ENCODE measurements around the gene WDR11.
A peak's percentile ranks its signal among the peaks of the same experiment; 100 is the strongest.
"Not testable (repeated sequence)": the region's sequence is repeated elsewhere in the genome, so short reads cannot be mapped to it uniquely, and the experiment has no call there.

Gene WDR11

DNA sequence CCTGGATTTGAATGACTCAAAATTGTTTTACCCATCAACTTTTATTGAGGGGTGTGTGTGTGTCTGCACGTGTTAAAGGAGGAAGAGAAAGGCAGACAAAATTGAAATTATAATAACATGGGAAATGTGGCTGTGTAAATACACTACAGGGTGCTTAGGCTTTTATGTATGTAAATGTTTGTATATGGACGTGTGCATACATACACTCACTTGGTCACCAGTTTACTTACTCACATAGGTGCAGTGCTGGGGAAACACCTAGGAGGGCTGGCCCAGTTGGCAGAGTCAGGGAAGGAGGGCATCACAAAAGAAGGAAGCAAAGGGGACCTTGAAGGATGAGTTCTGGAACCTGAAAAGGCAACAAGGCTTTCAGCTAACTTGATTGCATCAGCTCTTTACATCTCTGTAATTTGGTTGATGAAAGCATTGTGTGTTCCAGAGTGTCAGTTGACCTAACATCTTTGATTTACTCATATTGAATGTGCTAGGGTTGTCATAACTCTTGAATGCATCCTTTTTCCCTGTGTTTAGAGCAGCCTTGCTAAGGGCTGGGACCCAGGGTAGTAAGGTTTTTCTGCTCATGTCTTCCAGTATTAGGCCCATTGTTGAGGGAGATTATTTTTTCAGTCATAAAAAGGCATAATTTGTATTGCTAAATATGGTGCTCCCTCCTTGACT is 10.2 kb downstream of the WDR11 start:
- no peak for DNase-seq

DNA sequence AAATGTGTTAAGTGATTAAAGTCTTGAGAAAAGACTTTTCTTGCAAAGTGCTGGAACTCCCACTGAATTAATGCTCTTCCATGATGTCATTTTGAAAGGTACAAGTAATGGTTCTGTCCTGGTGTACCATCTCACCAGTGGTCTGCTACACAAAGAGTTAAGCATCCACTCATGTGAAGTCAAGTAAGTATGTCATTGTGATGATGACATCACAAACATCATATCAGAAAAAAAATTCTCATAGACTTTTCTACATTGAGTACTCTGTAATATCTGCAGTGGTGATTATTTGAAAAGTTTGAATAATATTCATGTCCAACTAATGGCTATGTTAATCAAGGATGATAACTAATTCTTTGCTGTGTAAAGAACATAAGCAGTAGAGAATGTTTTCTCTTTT is 22.6 kb downstream of the WDR11 start:
- no peak for DNase-seq

DNA sequence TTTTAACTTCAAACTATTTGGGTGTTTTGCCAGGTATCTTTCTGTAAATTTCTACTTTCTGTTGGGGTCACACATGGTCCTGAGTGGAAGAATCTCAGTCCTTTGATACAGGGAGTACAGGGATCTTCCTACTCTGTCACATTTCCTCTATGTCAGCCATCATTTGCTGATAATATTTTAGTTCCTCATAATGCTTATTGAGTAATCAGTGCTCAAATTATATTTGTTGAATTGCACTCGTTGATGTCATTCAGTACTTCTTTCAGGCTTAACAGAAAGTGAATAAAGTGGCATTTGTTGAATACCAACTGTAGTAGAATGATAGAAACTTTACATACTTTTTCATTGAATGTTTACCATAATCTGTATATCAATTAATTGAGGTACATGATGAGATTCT is 31.9 kb downstream of the WDR11 start:
- DNase-seq: no peak

GRCh38 chr10:120887482-120887881 is 36.3 kb downstream of the WDR11 start:
- no peak for DNase-seq

DNA sequence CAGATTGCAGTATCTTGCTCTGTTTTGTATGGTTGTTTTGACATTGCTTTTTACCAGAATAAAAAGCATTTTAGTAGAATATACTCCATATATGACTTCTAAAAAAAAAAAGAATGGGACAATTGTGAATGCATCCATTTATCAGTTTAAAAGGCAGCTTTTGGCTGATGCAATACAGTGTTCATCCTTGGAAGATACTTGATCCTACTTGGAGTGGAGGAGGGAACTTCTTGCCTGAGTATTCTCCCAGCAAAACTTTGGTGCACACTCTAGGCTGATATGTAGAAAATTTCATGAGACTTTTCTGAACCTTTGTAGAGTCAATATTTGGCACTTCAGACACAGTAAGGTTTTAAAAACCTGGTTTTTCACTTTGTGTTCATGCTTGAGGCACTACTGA is 40.2 kb downstream of the WDR11 start:
- no peak for DNase-seq

- DNase-seq: no peak
Observed at GRCh38 chr10:120894556-120894955, 43.4 kb downstream of the WDR11 start.

DNA sequence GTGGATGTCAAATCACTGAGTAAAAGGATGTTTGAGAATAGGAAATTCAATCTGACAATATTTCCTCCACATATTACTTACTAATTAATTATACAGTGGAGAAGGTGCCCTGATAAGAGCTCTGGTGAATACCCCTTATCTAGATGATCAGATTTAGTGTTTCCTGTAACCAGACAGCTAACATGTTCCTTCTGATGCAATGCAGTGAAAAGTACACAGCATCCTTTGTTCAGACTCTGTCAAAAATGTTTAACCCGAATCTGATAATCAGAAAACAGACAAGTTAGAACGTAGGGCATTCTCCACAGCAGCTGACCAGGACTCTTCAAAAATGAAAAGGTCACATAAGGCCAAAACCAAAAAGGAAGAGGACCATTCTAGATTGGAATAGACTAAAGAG is 46.2 kb downstream of the WDR11 start:
- no peak for DNase-seq

DNA sequence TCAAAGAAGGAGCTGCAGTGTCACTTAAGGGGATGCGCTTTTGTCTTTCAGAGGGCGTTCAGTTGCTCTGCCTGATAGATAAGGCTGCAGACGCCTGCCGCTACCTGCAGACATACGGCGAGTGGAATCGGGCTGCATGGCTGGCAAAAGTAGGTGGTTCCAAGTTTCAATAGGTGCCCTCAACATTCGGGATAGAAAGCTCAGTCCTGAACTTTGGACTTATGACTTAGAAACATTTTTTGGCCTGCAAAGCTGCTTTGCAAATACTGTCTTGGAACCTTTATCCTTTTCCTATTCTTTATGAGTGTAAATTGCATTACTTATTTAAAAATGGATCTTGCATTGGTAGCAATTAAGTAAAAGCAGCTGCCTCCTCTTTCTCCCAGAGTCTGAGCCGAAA is 54.1 kb downstream of the WDR11 start:
- no peak for DNase-seq

- no peak for DNase-seq
Observed at GRCh38 chr10:120917521-120918250, 66.5 kb downstream of the WDR11 start.

- DNase-seq: not testable (repeated sequence)
Observed at GRCh38 chr10:120923886-120924285, 72.7 kb downstream of the WDR11 start.

- no peak for DNase-seq
Observed at GRCh38 chr10:120926611-120927010, 75.4 kb downstream of the WDR11 start.

DNA sequence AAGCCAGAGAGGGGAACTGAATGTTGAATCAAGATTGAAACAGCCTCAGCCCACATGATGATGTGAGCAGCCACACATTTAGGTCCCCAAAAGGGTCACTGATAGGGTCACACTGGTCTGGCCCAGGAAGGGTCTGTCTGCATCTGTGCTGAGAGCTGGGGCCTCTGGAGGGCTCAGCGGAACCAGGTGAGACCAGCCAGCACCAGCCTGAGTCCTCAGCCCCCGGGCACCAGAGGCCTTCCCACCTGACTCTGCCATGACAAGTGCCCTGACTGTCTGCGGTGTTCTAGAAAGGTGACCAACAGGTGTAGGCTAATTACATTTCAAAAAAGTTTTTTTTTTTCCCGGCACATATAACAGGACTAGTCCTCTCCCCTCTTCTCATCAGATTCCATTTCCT is 76.2 kb downstream of the WDR11 start:
- no peak for DNase-seq

DNA sequence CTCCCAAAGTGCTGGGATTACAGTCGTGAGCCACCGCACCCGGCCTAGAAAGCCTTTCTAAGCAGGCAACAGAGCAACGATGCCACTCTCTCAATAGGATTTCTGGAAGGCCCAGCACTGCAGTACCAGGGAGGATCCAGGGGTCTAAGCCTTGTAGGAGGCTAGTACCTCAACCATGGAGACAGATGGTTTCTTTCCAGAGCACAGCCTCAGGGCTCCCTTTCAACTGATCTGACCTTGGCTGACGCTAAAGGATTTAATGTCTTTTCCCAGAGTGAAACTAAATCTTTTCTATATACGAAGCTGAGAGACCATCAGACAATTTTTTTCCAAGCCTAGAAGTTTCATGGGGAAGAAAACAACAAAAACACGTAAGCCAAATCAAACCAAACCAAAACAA is 78.0 kb downstream of the WDR11 start:
- DNase-seq: no peak

DNA sequence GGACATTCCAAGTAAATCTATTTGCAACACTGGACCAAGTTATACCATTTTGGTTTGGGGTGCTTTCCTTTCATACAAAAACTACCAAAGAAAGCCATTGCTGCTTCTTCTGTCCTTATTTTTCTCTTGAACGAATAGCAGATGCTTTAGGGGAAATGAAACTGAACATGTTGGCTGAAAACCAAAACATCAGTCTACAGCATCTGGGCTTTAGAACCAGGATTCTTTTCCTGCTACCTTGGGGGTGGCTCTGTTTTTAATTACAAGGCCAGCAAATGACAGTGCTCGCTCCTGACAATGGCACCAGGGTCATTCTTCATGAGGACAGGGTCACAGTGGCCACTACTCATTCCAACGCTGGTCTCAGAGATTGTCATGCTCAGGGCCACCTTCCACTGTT is 80.3 kb downstream of the WDR11 start:
- DNase-seq: no peak

DNA sequence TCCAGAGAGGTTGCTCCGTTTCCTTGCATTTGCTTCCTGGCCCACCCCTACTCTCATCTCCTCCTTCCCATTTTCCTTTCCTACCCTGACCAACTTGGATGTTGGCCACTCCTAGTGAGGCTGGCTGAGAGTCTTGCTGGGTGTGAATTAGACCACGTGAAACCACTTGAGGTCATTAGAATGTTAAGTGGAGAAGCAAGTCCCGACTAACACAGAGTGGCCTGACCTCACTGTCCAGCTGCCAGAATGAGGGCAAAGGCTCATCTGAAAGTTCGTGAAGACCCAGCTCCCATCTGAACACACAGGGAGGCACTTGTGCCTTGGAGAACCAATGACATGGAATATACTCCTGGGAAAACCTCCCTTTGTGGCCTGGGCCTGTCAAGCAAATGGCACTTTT is 80.8 kb downstream of the WDR11 start:
- no peak for DNase-seq

- DNase-seq: no peak
Observed at GRCh38 chr10:120938822-120939221, 87.7 kb downstream of the WDR11 start.

DNA sequence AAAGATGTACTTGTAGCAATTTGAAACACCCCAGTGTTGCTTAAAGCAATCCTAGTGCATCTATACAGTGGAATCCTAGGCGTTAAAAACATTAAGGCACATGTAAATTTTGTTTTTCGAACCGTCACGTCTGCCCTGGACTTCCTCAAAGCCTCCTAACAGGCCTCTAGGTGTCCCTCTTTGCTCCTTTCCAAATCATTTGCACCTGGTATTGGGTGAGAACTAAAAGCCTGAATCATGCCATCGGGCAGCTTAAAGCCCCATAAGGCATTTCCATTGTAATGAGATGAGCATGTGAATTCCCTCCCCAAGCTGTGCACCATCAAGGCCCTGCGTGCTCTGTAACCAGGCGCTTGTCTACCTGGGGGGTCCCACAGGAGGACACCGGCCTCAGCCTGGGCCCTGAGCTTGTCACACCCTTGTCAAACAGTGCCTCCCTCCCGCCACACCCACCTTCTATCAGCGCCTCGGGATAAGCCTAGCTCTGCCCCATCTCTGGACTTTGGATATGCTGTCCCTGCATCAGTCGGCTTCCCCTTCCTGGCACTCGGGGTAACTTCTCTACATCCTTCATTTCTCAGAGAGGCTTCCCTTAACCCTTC is 89.2 kb downstream of the WDR11 start:
- no peak for DNase-seq

GRCh38 chr10:120941501-120941900 is 90.3 kb downstream of the WDR11 start:
- no peak for DNase-seq

GRCh38 chr10:120942806-120943413 is 91.7 kb downstream of the WDR11 start:
- DNase-seq: peak; percentile 2 to 19

DNA sequence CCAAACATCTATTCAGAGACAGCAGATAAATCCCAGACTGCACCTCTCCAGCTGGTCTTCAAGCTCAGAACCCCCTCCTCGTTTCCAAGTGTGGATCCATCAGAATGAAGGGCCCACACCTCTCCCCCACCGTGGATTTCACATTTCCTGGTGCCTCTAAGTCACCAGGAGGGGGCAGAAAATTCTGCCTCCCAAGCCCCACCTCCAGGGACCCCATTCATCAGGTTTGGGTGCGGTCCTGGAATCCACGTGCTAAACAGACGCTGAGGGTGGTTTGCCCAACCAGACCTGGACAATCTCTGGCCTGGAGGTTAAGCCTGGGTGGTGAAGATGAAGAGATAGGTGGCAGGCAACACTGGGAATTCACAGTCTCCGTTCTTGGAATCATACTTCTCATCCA is 92.4 kb downstream of the WDR11 start:
- DNase-seq: no peak

- no peak for DNase-seq
Observed at GRCh38 chr10:120944586-120945125, 93.5 kb downstream of the WDR11 start.

DNA sequence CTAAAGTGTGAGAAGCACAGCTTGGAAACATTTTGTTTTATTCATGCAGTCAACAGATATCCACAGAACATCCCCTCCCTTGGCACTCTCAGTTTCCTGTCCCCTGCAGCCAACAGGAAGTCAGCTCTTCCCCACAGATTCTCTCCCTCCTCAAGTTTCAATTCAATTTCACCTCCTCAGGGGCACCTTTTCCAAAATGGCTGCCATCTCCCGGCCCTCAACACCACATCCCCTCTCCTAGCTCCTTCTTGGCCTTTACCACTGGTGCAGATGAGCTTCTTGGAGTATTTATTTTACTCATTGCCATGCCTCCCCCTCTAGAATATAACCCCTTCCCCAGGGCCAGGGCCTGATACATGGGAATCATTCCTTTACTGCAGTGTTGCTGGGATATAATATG is 94.0 kb downstream of the WDR11 start:
- DNase-seq: no peak

DNA sequence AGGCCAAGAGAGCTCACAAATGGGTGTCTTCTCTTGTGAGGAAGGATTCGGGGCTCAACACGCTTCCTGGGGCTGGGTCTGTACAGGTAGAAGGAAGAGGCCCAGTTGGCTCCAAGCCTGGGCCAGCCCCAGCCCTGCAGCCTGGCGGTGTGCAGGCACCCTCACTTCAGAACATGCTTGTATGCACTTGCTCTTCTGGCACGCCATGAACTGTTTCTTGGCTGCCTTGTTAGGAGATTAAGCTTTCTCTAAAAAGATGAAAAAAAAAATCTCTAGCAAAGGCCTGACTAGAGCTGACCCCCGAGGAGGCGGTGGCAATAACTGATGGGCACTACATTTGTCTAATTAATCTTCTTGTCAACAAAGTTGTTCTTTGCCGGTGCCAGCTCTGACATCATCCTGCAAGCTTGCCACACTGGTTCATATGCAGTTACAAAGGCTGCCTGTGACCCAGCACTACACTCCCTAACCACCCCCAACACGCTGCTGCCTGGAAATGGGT is 94.7 kb downstream of the WDR11 start:
- DNase-seq: no peak

All from NCI-H1930 (cell line).